Liver (tissue), 3 donors: ENCODE data around the gene SLC41A1.
A peak's percentile ranks its signal among the peaks of the same experiment; 100 is the strongest.

Experiments used
- EGR1 ChIP-seq, 2 donors: IDR thresholded peaks; 2 replicates each; pipeline ENCODE4 v1.6.1; 2016 to 2018; ENCODE audit warnings: antibody characterized with exemption in 2 of 2, low read depth in 2 of 2
- FOXA1 ChIP-seq: IDR thresholded peaks from 2 replicates; pipeline ENCODE4 v1.6.1; 2016; ENCODE audit warnings: antibody characterized with exemption
- GABPA ChIP-seq, 2 donors: IDR thresholded peaks in 1 of 2; conservative IDR thresholded peaks in 1 of 2; 2 replicates each; pipeline ENCODE4 v1.6.1; 2016; ENCODE audit warnings: antibody characterized with exemption in 2 of 2, mild to moderate bottlenecking in 1 of 2, moderate library complexity in 1 of 2
- HNF4G ChIP-seq: IDR thresholded peaks from 2 replicates; pipeline ENCODE4 v1.6.1; 2016; ENCODE audit warnings: antibody characterized with exemption
- RAD21 ChIP-seq, 2 donors: IDR thresholded peaks; 2 replicates each; pipeline ENCODE4 v1.6.1; 2016; ENCODE audit warnings: antibody characterized with exemption in 2 of 2, mild to moderate bottlenecking in 2 of 2
- RXRA ChIP-seq, 2 donors: IDR thresholded peaks; 2 replicates each; pipeline ENCODE4 v1.6.1; 2017 to 2018; ENCODE audit warnings: antibody characterized with exemption in 2 of 2, mild to moderate bottlenecking in 1 of 2
- TAF1 ChIP-seq: conservative IDR thresholded peaks from 2 replicates; pipeline ENCODE4 v1.6.1; 2016; ENCODE audit warnings: antibody characterized with exemption, mild to moderate bottlenecking
- YY1 ChIP-seq: IDR thresholded peaks from 2 replicates; pipeline ENCODE4 v1.6.1; 2016; ENCODE audit warnings: antibody characterized with exemption, mild to moderate bottlenecking
- TF ChIP-seq, protein P1 (sequence below): IDR thresholded peaks from 2 replicates; pipeline ENCODE4 v1.6.1; 2016; ENCODE audit warnings: antibody characterized with exemption
- TF ChIP-seq, protein P2 (sequence below): fragments of 150-350 bp; IDR thresholded peaks from 2 replicates; pipeline ENCODE4 v1.5.1; 2017; ENCODE audit warnings: improper control_type of control experiment, low read depth, low read length; ENCODE audit not compliant: missing input control
- TF ChIP-seq, protein P3 (sequence below): IDR thresholded peaks from 2 replicates; pipeline ENCODE4 v1.6.1; 2016; ENCODE audit warnings: antibody characterized with exemption, mild to moderate bottlenecking
- TF ChIP-seq, protein P4 (sequence below): IDR thresholded peaks from 2 replicates; pipeline ENCODE4 v1.6.1; 2016; ENCODE audit warnings: antibody characterized with exemption
- TF ChIP-seq, protein P5 (sequence below): IDR thresholded peaks from 2 replicates; pipeline ENCODE4 v1.6.1; 2016; ENCODE audit warnings: antibody characterized with exemption
- donor health status: healthy.
- donor health status: healthy.

DNA sequence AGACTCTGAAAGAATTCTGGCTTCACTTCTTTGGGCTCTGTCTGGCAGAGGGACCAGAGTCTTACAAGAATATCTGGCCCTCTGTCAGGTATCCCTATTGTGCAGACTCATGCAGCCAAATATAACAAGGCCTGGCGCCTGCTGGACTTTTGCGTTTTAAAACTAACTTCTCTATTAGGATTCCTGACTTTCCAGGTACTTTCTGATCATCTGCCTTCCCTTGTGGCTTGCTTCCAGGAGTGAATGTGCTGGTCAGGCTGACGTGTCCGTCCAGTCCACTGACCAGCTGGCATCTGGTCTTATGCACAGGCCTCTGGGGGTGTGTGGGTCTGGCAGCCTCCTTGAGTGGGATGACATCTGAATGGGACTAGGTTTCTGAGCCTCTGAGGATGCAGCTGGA, 29.1 kb downstream of the SLC41A1 start:
- TF ChIP-seq, protein P1, sequence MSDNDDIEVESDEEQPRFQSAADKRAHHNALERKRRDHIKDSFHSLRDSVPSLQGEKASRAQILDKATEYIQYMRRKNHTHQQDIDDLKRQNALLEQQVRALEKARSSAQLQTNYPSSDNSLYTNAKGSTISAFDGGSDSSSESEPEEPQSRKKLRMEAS = peak; percentile 54
- TF ChIP-seq, protein P2, sequence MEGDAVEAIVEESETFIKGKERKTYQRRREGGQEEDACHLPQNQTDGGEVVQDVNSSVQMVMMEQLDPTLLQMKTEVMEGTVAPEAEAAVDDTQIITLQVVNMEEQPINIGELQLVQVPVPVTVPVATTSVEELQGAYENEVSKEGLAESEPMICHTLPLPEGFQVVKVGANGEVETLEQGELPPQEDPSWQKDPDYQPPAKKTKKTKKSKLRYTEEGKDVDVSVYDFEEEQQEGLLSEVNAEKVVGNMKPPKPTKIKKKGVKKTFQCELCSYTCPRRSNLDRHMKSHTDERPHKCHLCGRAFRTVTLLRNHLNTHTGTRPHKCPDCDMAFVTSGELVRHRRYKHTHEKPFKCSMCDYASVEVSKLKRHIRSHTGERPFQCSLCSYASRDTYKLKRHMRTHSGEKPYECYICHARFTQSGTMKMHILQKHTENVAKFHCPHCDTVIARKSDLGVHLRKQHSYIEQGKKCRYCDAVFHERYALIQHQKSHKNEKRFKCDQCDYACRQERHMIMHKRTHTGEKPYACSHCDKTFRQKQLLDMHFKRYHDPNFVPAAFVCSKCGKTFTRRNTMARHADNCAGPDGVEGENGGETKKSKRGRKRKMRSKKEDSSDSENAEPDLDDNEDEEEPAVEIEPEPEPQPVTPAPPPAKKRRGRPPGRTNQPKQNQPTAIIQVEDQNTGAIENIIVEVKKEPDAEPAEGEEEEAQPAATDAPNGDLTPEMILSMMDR = no peak
- TF ChIP-seq TAF1 (no peak), GABPA (IDR thresholded peaks at IDR 0.05 in 1 of 2, conservative IDR thresholded peaks at IDR 0.05 in 1 of 2) (no peak), RXRA (IDR thresholded peaks at IDR 0.05) (peak in 1 of 2 donors; percentile 68), EGR1 (IDR thresholded peaks at IDR 0.05; ENCODE audit: low read depth in 2 of 2) (no peak), RAD21 (IDR thresholded peaks at IDR 0.05) (peak in 1 of 2 donors; percentile 26), YY1 (peak; percentile 46), HNF4G (no peak), FOXA1 (peak; percentile 12)
- TF ChIP-seq, protein P3, sequence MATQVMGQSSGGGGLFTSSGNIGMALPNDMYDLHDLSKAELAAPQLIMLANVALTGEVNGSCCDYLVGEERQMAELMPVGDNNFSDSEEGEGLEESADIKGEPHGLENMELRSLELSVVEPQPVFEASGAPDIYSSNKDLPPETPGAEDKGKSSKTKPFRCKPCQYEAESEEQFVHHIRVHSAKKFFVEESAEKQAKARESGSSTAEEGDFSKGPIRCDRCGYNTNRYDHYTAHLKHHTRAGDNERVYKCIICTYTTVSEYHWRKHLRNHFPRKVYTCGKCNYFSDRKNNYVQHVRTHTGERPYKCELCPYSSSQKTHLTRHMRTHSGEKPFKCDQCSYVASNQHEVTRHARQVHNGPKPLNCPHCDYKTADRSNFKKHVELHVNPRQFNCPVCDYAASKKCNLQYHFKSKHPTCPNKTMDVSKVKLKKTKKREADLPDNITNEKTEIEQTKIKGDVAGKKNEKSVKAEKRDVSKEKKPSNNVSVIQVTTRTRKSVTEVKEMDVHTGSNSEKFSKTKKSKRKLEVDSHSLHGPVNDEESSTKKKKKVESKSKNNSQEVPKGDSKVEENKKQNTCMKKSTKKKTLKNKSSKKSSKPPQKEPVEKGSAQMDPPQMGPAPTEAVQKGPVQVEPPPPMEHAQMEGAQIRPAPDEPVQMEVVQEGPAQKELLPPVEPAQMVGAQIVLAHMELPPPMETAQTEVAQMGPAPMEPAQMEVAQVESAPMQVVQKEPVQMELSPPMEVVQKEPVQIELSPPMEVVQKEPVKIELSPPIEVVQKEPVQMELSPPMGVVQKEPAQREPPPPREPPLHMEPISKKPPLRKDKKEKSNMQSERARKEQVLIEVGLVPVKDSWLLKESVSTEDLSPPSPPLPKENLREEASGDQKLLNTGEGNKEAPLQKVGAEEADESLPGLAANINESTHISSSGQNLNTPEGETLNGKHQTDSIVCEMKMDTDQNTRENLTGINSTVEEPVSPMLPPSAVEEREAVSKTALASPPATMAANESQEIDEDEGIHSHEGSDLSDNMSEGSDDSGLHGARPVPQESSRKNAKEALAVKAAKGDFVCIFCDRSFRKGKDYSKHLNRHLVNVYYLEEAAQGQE = peak; percentile 49
- TF ChIP-seq, protein P4, sequence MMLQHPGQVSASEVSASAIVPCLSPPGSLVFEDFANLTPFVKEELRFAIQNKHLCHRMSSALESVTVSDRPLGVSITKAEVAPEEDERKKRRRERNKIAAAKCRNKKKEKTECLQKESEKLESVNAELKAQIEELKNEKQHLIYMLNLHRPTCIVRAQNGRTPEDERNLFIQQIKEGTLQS = no peak
- TF ChIP-seq, protein P5, sequence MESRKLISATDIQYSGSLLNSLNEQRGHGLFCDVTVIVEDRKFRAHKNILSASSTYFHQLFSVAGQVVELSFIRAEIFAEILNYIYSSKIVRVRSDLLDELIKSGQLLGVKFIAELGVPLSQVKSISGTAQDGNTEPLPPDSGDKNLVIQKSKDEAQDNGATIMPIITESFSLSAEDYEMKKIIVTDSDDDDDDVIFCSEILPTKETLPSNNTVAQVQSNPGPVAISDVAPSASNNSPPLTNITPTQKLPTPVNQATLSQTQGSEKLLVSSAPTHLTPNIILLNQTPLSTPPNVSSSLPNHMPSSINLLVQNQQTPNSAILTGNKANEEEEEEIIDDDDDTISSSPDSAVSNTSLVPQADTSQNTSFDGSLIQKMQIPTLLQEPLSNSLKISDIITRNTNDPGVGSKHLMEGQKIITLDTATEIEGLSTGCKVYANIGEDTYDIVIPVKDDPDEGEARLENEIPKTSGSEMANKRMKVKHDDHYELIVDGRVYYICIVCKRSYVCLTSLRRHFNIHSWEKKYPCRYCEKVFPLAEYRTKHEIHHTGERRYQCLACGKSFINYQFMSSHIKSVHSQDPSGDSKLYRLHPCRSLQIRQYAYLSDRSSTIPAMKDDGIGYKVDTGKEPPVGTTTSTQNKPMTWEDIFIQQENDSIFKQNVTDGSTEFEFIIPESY = no peak
